Measurements from ENCODE around the gene GLDN.
"Not testable (repeated sequence)": the region's sequence is repeated elsewhere in the genome, so short reads cannot be mapped to it uniquely, and the experiment has no call there.

GLDN gene

DNA sequence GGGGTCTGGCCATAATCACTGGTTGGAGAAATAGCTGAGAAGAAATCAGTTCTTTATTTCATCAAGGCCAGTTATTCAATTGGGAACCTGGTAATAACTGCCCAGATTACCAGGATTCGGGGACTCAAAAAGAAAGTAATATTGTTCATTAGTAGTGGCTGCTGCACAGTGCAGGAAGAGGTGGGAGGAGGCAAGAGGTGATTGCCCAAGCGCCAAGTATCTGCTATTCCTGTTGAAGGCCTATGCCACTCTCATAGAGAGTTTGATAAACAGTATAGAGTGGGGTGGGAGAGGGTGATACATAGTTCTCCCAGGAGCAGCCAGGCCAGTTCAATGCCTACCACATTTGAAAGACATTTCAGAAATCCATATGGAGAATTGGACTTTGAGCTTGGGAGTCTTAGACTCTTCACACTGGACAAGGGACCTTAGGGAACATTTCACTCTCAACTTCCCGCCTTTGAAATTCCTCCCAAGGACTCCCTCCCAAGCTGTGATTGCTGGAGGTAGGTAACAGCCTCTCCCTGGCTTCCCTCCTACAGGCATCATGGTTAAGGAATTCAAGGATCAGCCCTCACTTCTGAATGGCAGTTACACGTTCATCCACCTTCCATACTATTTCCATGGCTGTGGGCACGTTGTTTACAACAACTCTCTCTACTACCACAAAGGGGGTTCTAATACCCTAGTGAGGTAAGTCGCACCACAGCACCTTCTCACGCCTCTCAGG lies 59.8 kb downstream of the GLDN start:
- no peak for TF ChIP-seq GATA1 (IDR thresholded peaks at IDR 0.05; ENCODE audit: low read depth, low read length)
- no peak for TF ChIP-seq POLR2A (IDR thresholded peaks at IDR 0.05; ENCODE audit: low read length)
- DNase-seq = no peak

GRCh38 chr15:51401872-51402517 lies 60.5 kb downstream of the GLDN start:
- TF ChIP-seq GATA1 (IDR thresholded peaks at IDR 0.05; ENCODE audit: low read depth, low read length) (no peak), POLR2A (IDR thresholded peaks at IDR 0.05; ENCODE audit: low read length) (no peak)
- peak in 1 of 2 experiments; percentile 23 for DNase-seq

DNA sequence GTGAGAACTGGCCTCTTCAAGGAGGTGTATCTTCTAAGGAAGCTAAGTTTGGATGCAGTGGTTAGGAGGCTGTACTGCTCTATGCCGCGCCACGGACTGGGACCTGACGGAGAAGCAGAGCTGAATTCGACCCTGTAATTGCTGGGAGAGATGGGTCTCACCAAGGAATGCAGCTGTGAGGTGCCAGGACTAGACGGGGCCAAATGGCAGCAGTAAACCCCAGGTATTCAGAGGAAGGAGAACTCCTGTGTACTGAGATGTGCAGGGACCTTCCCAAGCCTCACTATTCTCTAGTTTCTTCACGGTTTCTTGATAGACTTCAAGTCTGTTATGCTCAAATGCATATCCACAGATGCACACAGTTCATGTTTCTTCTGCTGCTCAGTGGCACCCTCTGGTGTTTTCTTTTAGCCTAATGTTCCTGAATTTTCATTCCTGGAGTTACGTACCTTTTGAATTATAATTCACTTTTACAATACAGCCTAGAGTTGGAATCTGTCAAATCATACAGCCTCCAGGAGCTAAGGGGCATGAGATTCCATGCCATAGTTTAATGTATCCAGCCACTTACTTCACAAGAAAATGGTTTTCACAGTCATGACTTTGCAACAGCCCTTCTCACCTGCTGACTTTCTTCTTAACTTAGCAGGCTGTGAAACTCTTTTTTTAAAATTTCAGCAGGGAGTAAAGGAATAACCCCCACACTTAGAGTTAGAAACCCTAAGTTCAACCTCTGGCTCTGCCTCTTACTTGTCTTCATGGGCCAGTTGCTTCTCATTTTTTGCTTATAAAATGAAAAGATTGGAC lies 61.8 kb downstream of the GLDN start:
- no peak for TF ChIP-seq GATA1 (IDR thresholded peaks at IDR 0.05; ENCODE audit: low read depth, low read length)
- no peak for TF ChIP-seq POLR2A (IDR thresholded peaks at IDR 0.05; ENCODE audit: low read length)
- peak; percentile 9 to 30 for DNase-seq

- DNase-seq = no peak
- TF ChIP-seq GATA1 (IDR thresholded peaks at IDR 0.05; ENCODE audit: low read depth, low read length) (no peak), POLR2A (IDR thresholded peaks at IDR 0.05; ENCODE audit: low read length) (no peak)
Measured at GRCh38 chr15:51403946-51404695, 62.7 kb downstream of the GLDN start.

- DNase-seq = no peak
- TF ChIP-seq GATA1 (IDR thresholded peaks at IDR 0.05; ENCODE audit: low read depth, low read length) = no peak
- TF ChIP-seq POLR2A (IDR thresholded peaks at IDR 0.05; ENCODE audit: low read length) = no peak
Measured at GRCh38 chr15:51405693-51406523, 64.5 kb downstream of the GLDN start.

GRCh38 chr15:51414256-51414860 lies 72.9 kb downstream of the GLDN start:
- TF ChIP-seq GATA1 (IDR thresholded peaks at IDR 0.05; ENCODE audit: low read depth, low read length) = no peak
- TF ChIP-seq POLR2A (IDR thresholded peaks at IDR 0.05; ENCODE audit: low read length) = no peak
- DNase-seq = no peak

- TF ChIP-seq GATA1 (IDR thresholded peaks at IDR 0.05; ENCODE audit: low read depth, low read length) (no peak), POLR2A (IDR thresholded peaks at IDR 0.05; ENCODE audit: low read length) (no peak)
- DNase-seq = no peak
Measured at GRCh38 chr15:51416129-51416528, 74.7 kb downstream of the GLDN start.

DNA sequence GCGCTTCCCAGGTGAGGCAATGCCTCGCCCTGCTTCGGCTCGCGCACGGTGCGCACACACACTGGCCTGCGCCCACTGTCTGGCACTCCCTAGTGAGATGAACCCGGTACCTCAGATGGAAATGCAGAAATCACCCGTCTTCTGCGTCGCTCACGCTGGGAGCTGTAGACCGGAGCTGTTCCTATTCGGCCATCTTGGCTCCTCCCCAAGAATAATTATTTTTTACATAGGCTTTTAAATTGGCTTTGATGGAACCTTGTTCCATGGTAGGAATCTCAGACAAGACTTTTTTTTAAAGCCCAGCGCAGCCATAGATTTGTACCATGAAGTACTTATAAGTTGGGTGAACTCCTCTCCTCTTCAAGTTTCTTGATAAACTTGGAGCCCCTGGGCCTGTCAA lies 81.6 kb downstream of the GLDN start:
- not testable (repeated sequence) for DNase-seq

- no peak for DNase-seq
Measured at GRCh38 chr15:51424780-51425179, 83.3 kb downstream of the GLDN start.

DNA sequence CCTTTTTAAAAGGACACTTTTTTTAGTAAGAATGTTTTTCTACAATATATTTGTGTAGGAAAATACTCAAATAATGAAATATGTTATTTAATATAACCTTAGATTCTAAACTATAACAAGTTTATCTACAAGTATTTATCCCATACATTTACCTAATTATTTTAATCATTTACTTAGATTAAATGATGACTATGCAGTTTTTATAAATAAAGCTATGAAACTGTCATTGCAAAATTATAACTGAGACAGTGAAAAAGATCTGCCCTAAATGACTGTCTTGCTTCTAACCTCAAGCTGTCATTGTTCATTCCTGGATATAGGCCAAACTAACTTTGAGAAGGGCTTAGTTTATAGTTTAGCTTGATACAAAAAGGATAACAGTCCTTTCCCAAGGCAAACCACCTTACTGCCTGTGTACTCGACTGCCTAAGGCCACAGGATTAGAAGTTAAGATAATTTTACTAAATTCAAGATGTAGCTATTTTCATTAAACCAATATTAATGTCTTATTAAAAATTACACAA lies 84.1 kb downstream of the GLDN start:
- DNase-seq = no peak

More at GRCh38 chr15:51424780-51425179, 83.3 kb downstream of the GLDN start:
- no peak for TF ChIP-seq POLR2A (IDR thresholded peaks at IDR 0.05; ENCODE audit: low read length)
- no peak for TF ChIP-seq GATA1 (IDR thresholded peaks at IDR 0.05; ENCODE audit: low read depth, low read length)

GRCh38 chr15:51438526-51438925 lies 97.1 kb downstream of the GLDN start:
- TF ChIP-seq POLR2A (IDR thresholded peaks at IDR 0.05; ENCODE audit: low read length) (no peak), GATA1 (IDR thresholded peaks at IDR 0.05; ENCODE audit: low read depth, low read length) (no peak)
- DNase-seq = no peak

More for the DNA sequence above, 84.1 kb downstream of the GLDN start:
- TF ChIP-seq GATA1 (IDR thresholded peaks at IDR 0.05; ENCODE audit: low read depth, low read length) (no peak), POLR2A (IDR thresholded peaks at IDR 0.05; ENCODE audit: low read length) (no peak)

DNA sequence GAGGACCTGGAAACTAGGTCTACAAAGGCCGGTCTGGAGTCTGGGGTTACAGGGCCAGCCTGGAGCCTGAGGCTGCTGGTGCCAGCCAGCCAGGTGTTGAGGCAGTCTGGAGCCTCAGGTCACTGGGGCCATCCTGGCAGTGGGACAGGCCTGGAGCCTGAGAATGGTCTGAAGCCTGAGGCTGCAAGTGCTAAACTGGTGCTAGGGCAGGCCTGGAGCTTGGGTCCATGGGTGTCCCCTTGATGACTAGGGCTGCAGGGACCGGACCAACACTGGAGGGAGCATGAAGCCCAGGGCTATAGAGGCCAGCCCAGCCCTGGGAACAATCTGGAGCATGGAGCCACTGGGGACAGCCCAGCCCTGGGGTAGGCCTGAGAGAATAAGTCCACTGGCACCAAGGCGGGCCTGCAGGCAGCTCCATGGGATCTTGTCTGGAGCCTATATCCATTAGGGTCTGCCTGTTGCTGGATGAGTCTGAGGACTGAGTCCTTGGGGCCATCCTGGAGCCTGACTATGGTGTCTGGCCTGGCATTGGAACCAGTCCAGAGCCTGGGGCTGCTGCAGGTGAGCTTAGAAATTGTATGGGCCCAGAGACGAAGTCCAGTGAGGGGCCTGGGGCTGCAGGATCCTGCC lies 101.9 kb downstream of the GLDN start:
- no peak for TF ChIP-seq GATA1 (IDR thresholded peaks at IDR 0.05; ENCODE audit: low read depth, low read length)
- no peak for TF ChIP-seq POLR2A (IDR thresholded peaks at IDR 0.05; ENCODE audit: low read length)
- DNase-seq = no peak

Measured in erythroblast (primary cell).